Ishikawa (cell line): ENCODE results near the gene SLC9A9.

Experiments used
- CEBPB ChIP-seq: IDR thresholded peaks from 2 replicates; pipeline ENCODE4 v1.6.1; 2012
- CREB1 ChIP-seq: IDR thresholded peaks from 2 replicates; pipeline ENCODE4 v1.6.1; 2012; ENCODE audit warnings: low read depth
- YY1 ChIP-seq: IDR thresholded peaks from 2 replicates; pipeline ENCODE4 v1.6.1; 2012; ENCODE audit warnings: low read depth

DNA sequence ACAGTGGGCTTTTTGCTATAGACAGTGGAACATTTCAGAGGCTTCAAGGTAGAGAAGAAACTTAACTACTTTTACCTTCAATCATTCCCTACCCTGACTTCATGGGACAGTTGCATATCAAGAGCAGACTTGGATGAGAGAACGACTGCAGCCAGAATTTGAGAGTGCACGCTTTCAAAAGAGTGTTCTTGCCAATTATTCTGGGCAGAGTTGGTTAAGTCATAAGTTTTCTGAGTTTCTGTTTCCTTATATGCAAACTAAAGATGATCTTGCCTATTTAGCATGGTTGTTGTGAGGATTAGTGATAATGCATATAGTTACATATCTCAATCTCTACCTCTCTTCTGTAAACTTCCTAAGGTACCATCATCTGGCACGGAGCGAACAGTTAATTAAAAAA lies 7.6 kb downstream of the SLC9A9 start:
- TF ChIP-seq YY1 (no peak), CEBPB (no peak), CREB1 (no peak)
